Stimulated activated CD4-positive, alpha-beta T cell treated with anti-CD3 and anti-CD28 coated beads, Interleukin-2, amount 100 ng/mL, for 4 hours (primary cell): Measurements from ENCODE around the gene CITED4.

Experiments
- DNase-seq: peaks from one replicate; pipeline ENCODE4 v3.0.0-alpha.2; 2020; ENCODE audit warnings: low read depth

CITED4 gene

GRCh38 chr1:40853885-40854170, 8.3 kb downstream of the CITED4 start:
- no peak for DNase-seq

- no peak for DNase-seq
Observed at GRCh38 chr1:40853113-40853884, 8.9 kb downstream of the CITED4 start.

GRCh38 chr1:40851643-40852042, 10.5 kb downstream of the CITED4 start:
- DNase-seq, result no peak

GRCh38 chr1:40849801-40850592, 12.2 kb downstream of the CITED4 start:
- DNase-seq, result peak; percentile 61

GRCh38 chr1:40848530-40849189, 13.5 kb downstream of the CITED4 start:
- DNase-seq, result no peak

- DNase-seq, result no peak
Observed at GRCh38 chr1:40847023-40847745, 15.0 kb downstream of the CITED4 start.

- DNase-seq, result no peak
Observed at GRCh38 chr1:40845895-40846294, 16.3 kb downstream of the CITED4 start.

- DNase-seq, result no peak
Observed at GRCh38 chr1:40844887-40845878, 17.0 kb downstream of the CITED4 start.

- no peak for DNase-seq
Observed at GRCh38 chr1:40844079-40844478, 18.1 kb downstream of the CITED4 start.

- no peak for DNase-seq
Observed at GRCh38 chr1:40842691-40843090, 19.5 kb downstream of the CITED4 start.

- DNase-seq, result no peak
Observed at GRCh38 chr1:40842207-40842606, 20.0 kb downstream of the CITED4 start.

GRCh38 chr1:40841602-40842001, 20.6 kb downstream of the CITED4 start:
- no peak for DNase-seq

- no peak for DNase-seq
Observed at GRCh38 chr1:40840526-40841323, 21.4 kb downstream of the CITED4 start.

- DNase-seq, result no peak
Observed at GRCh38 chr1:40839943-40840335, 22.2 kb downstream of the CITED4 start.

- DNase-seq, result no peak
Observed at GRCh38 chr1:40838980-40839942, 22.9 kb downstream of the CITED4 start.

- DNase-seq, result no peak
Observed at GRCh38 chr1:40838045-40838979, 23.9 kb downstream of the CITED4 start.

GRCh38 chr1:40837601-40838000, 24.6 kb downstream of the CITED4 start:
- DNase-seq, result no peak

GRCh38 chr1:40836283-40836682, 25.9 kb downstream of the CITED4 start:
- DNase-seq, result no peak
